IMR-90 (cell line): ENCODE data around the gene GTPBP6. TPM values are rescaled to one million over a fixed set of nuclear protein-coding genes. Genes with fewer than 3 reads are reported as not detected.
"Not testable (repeated sequence)": the region's sequence is repeated elsewhere in the genome, so short reads cannot be mapped to it uniquely, and the experiment has no call there.

Experiments
- ATAC-seq: fragments of 200-7000 bp; cut with Tn5 transposase; 2 replicates; pipeline ENCODE4 v1.9.1; 2020; ENCODE audit warnings: low read depth, mild to moderate bottlenecking, moderate library complexity
- BruUV-seq: library from RNA; stranded (reverse); fragments of 400-500 nt; replicated peaks from 2 replicates; lab custom pipeline; 2021; lab: Mats Ljungman, UMichigan
- CTCF ChIA-PET: fragments of 300-600 bp; formaldehyde crosslinking; extraction: SDS; loops from one replicate; lab custom pipeline; 2021; ENCODE audit warnings: antibody characterized with exemption; lab: Yijun Ruan, JAX
- POLR2A ChIA-PET: fragments of 300-600 bp; sonication (Branson Sonifier 250); formaldehyde crosslinking; loops from one replicate; lab custom pipeline; 2022; ENCODE audit warnings: antibody characterized with exemption; ENCODE audit not compliant: unreplicated experiment; lab: Charles Lee
- DNase-seq: peaks from one replicate; pipeline ENCODE4 v3.0.0; 2013
- H2AFZ ChIP-seq: replicated peaks from 2 replicates; pipeline ENCODE3; 2013; ENCODE audit warnings: low read length, mild to moderate bottlenecking; ENCODE audit not compliant: poor library complexity
- H2AK5ac ChIP-seq: 2 replicates; pipeline ENCODE4 v1.6.1; 2013; ENCODE audit warnings: low read depth, low read length, inconsistent platforms
- H2AK9ac ChIP-seq: replicated peaks from 2 replicates; pipeline ENCODE3; 2013; ENCODE audit warnings: mild to moderate bottlenecking, low read depth, low read length, moderate library complexity; ENCODE audit not compliant: poor library complexity
- H2BK120ac ChIP-seq: 2 replicates; pipeline ENCODE4 v1.6.1; 2013; ENCODE audit warnings: low read depth, low read length, inconsistent platforms
- H2BK15ac ChIP-seq: 3 replicates; pipeline ENCODE4 v1.6.1; 2013; ENCODE audit warnings: low read depth, low read length, inconsistent platforms
- H2BK20ac ChIP-seq: 2 replicates; pipeline ENCODE4 v1.6.1; 2013; ENCODE audit warnings: low read depth, mild to moderate bottlenecking, inconsistent platforms, low read length, moderate library complexity
- H2BK5ac ChIP-seq: 2 replicates; pipeline ENCODE4 v1.6.1; 2013; ENCODE audit warnings: mild to moderate bottlenecking, low read depth, low read length, inconsistent platforms; ENCODE audit not compliant: poor library complexity, severe bottlenecking
- H3K14ac ChIP-seq: replicated peaks from 2 replicates; pipeline ENCODE4 v1.6.1; 2013; ENCODE audit warnings: low read depth, low read length, inconsistent platforms
- H3K18ac ChIP-seq: 2 replicates; pipeline ENCODE4 v1.6.1; 2013; ENCODE audit warnings: low read depth, low read length, control low read depth
- H3K23ac ChIP-seq: 2 replicates; pipeline ENCODE4 v1.6.1; 2013; ENCODE audit warnings: low read depth, low read length, inconsistent platforms
- H3K27ac ChIP-seq: 2 replicates; pipeline ENCODE4 v1.5.1; 2013; ENCODE audit warnings: mild to moderate bottlenecking, control low read depth, low read length; ENCODE audit not compliant: insufficient read depth
- H3K27me3 ChIP-seq: 2 replicates; pipeline ENCODE4 v1.6.1; 2013; ENCODE audit warnings: low read length; ENCODE audit not compliant: control insufficient read depth, insufficient read depth
- H3K36me3 ChIP-seq: 2 replicates; pipeline ENCODE4 v1.6.1; 2013; ENCODE audit warnings: low read length, mixed read lengths; ENCODE audit not compliant: control insufficient read depth, insufficient read depth
- H3K4ac ChIP-seq: 2 replicates; pipeline ENCODE4 v1.6.1; 2013; ENCODE audit warnings: low read depth, low read length, inconsistent platforms
- H3K4me1 ChIP-seq: 2 replicates; pipeline ENCODE4 v1.6.1; 2013; ENCODE audit warnings: low read length, mixed read lengths; ENCODE audit not compliant: control insufficient read depth, insufficient read depth
- H3K4me2 ChIP-seq: 2 replicates; pipeline ENCODE4 v1.6.1; 2013; ENCODE audit warnings: low read depth, mild to moderate bottlenecking, control low read depth, low read length, moderate library complexity
- H3K4me3 ChIP-seq: 2 replicates; pipeline ENCODE4 v1.5.1; 2013; ENCODE audit warnings: low read depth, mild to moderate bottlenecking, control low read depth, low read length, moderate library complexity; ENCODE audit not compliant: insufficient read depth
- H3K56ac ChIP-seq: 2 replicates; pipeline ENCODE4 v1.6.1; 2013; ENCODE audit warnings: low read length, inconsistent platforms; ENCODE audit not compliant: insufficient read depth; ENCODE audit errors: extremely low read depth
- H3K79me1 ChIP-seq, 2 experiments: 2 replicates each; pipeline ENCODE4 v1.6.1; 2013; ENCODE audit warnings: low read length in 2 of 2, inconsistent platforms in 1 of 2, low read depth in 1 of 2
- H3K9ac ChIP-seq: 2 replicates; pipeline ENCODE4 v1.6.1; 2013; ENCODE audit warnings: low read depth, low read length, control low read depth
- H3K9me1 ChIP-seq: 2 replicates; pipeline ENCODE4 v1.6.1; 2013; ENCODE audit warnings: low read length, inconsistent platforms; ENCODE audit not compliant: insufficient read depth
- H3K9me3 ChIP-seq: 2 replicates; pipeline ENCODE4 v1.6.1; 2013; ENCODE audit warnings: low read length; ENCODE audit not compliant: control insufficient read depth, insufficient read depth
- H4K20me1 ChIP-seq: 2 replicates; pipeline ENCODE4 v1.6.1; 2013; ENCODE audit warnings: low read length, inconsistent platforms; ENCODE audit not compliant: insufficient read depth
- H4K5ac ChIP-seq: 2 replicates; pipeline ENCODE4 v1.6.1; 2013; ENCODE audit warnings: mild to moderate bottlenecking, low read depth, low read length, control low read depth
- H4K8ac ChIP-seq, 2 experiments: 2 replicates each; pipeline ENCODE4 v1.6.1; 2013; ENCODE audit warnings: low read depth in 2 of 2, low read length in 2 of 2, control low read depth in 1 of 2, inconsistent platforms in 1 of 2
- H4K91ac ChIP-seq: 2 replicates; pipeline ENCODE4 v1.6.1; 2013; ENCODE audit warnings: low read depth, low read length, inconsistent platforms; ENCODE audit not compliant: insufficient read depth
- WGBS, 2 experiments: methylation state at CpG; one replicate each; pipeline versions ENCODE4 v1.1.5 to v1.1.7; 2013; ENCODE audit warnings: missing lambda C conversion rate in 2 of 2; ENCODE audit not compliant: insufficient read length in 1 of 2; ENCODE audit errors: extremely low coverage in 2 of 2; 5-methylcytosine and 5-hydroxymethylcytosine counted together
- dilution Hi-C: fragments of 300-500 bp; cut with HindIII; formaldehyde crosslinking; loops from one replicate; pipeline ENCODE4 v1.14.3; 2018; ENCODE audit warnings: low sequenced_read_pairs; ENCODE audit not compliant: unreplicated experiment
- in situ Hi-C: fragments of 300-500 bp; cut with MboI; formaldehyde crosslinking; loops from 3 replicates; pipeline ENCODE4 v1.14.3; 2019; ENCODE audit warnings: low sequenced_read_pairs, inconsistent platforms, mixed read lengths
- intact Hi-C: fragments of 100-400 bp; cut with micrococcal nuclease; formaldehyde crosslinking; loops from 2 replicates; pipeline ENCODE4 v1.10.0; 2022
- polyA plus RNA-seq, 3 experiments: library from polyadenylated mRNA; depleted of rRNA; stranded (reverse); fragments of >200 nt; gene quantifications; 2 replicates each; pipeline ENCODE4 v1.2.3, GENCODE V29; 2012; ENCODE audit warnings: low replicate concordance in 1 of 3
- total RNA-seq: library from RNA; depleted of rRNA; stranded (reverse); fragments of >200 nt; gene quantifications from 2 replicates; pipeline ENCODE4 v1.2.3, GENCODE V29; 2012

The GTPBP6 gene
- total and polyA plus RNA-seq, 2 of the 4 experiments (the other 2 are of a cell fraction) = 24.0 to 31.6 TPM

- H3K4me2 ChIP-seq, H2AK9ac ChIP-seq, H3K4me1 ChIP-seq, intact Hi-C loops, H3K4ac ChIP-seq, ATAC-seq, H2BK120ac ChIP-seq, H3K18ac ChIP-seq, H3K4me3 ChIP-seq, POLR2A ChIA-PET, H2AK5ac ChIP-seq, DNase-seq, H4K5ac ChIP-seq, H2BK5ac ChIP-seq, BruUV-seq, H3K27me3 ChIP-seq, H3K9ac ChIP-seq, H3K9me3 ChIP-seq, H4K8ac ChIP-seq, H3K23ac ChIP-seq, dilution Hi-C loops, in situ Hi-C loops, H2BK20ac ChIP-seq, H2BK15ac ChIP-seq, H4K20me1 ChIP-seq, CTCF ChIA-PET, H3K36me3 ChIP-seq, H3K14ac ChIP-seq, H2AFZ ChIP-seq, H3K56ac ChIP-seq, H4K91ac ChIP-seq, H3K27ac ChIP-seq, H3K79me1 ChIP-seq, H3K9me1 ChIP-seq: not testable (repeated sequence)
- WGBS, 2 experiments = 95% methylated on average over 6 of the region's 13 CpGs; no CpG with 5 or more reads in 1 of the 2 experiments
Observed at GRCh38 chrX:351324-351641, 32.7 kb upstream of the GTPBP6 start.
